Measurements from ENCODE around the gene SNRNP27. TPM values are rescaled to one million over a fixed set of nuclear protein-coding genes. Genes with fewer than 3 reads are reported as not detected.

Gene SNRNP27
- total and polyA plus RNA-seq, 9 of the 15 experiments (the other 6 are each of a cell fraction or from before 2014, with no cell fraction given), result 29.2 to 102 (median 65.7) TPM

GRCh38 chr2:69914950-69915945 is 21.5 kb downstream of the SNRNP27 start, which contains the start of gene MXD1 (continued):
- TF ChIP-seq ZNF740 (CRISPR knock-in tag; IDR thresholded peaks at IDR 0.05) (no peak), ZNF740 (tag; IDR thresholded peaks at IDR 0.05) (no peak), SETDB1 (IDR thresholded peaks at IDR 0.05; ENCODE audit: low read length) (no peak), SAP30 (IDR thresholded peaks at IDR 0.05; ENCODE audit: borderline replicate concordance, insufficient read depth, low read depth, low read length, poor library complexity, severe bottlenecking) (peak; percentile 87), CBFA2T2 (conservative IDR thresholded peaks at IDR 0.05) (no peak), NFATC3 (IDR thresholded peaks at IDR 0.05) (no peak), ZNF143 (CRISPR knock-in tag; IDR thresholded peaks at IDR 0.05) (0 out of 2 replicates have a peak, but pooled peaks have one; percentile 18), SAFB2 (IDR thresholded peaks at IDR 0.05; ENCODE audit: borderline replicate concordance, low read depth, low read length, severe bottlenecking) (no peak), USF1 (CRISPR knock-in tag; IDR thresholded peaks at IDR 0.05) (no peak), MXI1 (IDR thresholded peaks at IDR 0.05; ENCODE audit: low read depth, low read length) (no peak), MAFG (tag; conservative IDR thresholded peaks at IDR 0.05) (no peak), TCF15 (CRISPR knock-in tag; IDR thresholded peaks at IDR 0.05) (no peak), TCF7 (IDR thresholded peaks at IDR 0.05; ENCODE audit: borderline replicate concordance) (no peak), HDAC3 (IDR thresholded peaks at IDR 0.05; ENCODE audit: borderline replicate concordance, partially characterized antibody) (no peak)
- TF ChIP-seq, protein P1, sequence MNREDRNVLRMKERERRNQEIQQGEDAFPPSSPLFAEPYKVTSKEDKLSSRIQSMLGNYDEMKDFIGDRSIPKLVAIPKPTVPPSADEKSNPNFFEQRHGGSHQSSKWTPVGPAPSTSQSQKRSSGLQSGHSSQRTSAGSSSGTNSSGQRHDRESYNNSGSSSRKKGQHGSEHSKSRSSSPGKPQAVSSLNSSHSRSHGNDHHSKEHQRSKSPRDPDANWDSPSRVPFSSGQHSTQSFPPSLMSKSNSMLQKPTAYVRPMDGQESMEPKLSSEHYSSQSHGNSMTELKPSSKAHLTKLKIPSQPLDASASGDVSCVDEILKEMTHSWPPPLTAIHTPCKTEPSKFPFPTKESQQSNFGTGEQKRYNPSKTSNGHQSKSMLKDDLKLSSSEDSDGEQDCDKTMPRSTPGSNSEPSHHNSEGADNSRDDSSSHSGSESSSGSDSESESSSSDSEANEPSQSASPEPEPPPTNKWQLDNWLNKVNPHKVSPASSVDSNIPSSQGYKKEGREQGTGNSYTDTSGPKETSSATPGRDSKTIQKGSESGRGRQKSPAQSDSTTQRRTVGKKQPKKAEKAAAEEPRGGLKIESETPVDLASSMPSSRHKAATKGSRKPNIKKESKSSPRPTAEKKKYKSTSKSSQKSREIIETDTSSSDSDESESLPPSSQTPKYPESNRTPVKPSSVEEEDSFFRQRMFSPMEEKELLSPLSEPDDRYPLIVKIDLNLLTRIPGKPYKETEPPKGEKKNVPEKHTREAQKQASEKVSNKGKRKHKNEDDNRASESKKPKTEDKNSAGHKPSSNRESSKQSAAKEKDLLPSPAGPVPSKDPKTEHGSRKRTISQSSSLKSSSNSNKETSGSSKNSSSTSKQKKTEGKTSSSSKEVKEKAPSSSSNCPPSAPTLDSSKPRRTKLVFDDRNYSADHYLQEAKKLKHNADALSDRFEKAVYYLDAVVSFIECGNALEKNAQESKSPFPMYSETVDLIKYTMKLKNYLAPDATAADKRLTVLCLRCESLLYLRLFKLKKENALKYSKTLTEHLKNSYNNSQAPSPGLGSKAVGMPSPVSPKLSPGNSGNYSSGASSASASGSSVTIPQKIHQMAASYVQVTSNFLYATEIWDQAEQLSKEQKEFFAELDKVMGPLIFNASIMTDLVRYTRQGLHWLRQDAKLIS (CRISPR knock-in tag; IDR thresholded peaks at IDR 0.05), result peak; percentile 89
- TF ChIP-seq, protein P2, sequence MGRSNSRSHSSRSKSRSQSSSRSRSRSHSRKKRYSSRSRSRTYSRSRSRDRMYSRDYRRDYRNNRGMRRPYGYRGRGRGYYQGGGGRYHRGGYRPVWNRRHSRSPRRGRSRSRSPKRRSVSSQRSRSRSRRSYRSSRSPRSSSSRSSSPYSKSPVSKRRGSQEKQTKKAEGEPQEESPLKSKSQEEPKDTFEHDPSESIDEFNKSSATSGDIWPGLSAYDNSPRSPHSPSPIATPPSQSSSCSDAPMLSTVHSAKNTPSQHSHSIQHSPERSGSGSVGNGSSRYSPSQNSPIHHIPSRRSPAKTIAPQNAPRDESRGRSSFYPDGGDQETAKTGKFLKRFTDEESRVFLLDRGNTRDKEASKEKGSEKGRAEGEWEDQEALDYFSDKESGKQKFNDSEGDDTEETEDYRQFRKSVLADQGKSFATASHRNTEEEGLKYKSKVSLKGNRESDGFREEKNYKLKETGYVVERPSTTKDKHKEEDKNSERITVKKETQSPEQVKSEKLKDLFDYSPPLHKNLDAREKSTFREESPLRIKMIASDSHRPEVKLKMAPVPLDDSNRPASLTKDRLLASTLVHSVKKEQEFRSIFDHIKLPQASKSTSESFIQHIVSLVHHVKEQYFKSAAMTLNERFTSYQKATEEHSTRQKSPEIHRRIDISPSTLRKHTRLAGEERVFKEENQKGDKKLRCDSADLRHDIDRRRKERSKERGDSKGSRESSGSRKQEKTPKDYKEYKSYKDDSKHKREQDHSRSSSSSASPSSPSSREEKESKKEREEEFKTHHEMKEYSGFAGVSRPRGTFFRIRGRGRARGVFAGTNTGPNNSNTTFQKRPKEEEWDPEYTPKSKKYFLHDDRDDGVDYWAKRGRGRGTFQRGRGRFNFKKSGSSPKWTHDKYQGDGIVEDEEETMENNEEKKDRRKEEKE (IDR thresholded peaks at IDR 0.05; ENCODE audit: borderline replicate concordance in 1 of 2, control insufficient read depth in 1 of 2, low read depth in 2 of 2, low read length in 1 of 2), result 0 out of 4 replicates have a peak, but pooled peaks of 1 of the 2 experiments have one; percentile 24
